ENCODE measurements around the gene ITGA5.

GRCh38 chr12:54352891-54353874 lies 65.9 kb downstream of the ITGA5 start:
- TF ChIP-seq CTCF (IDR thresholded peaks at IDR 0.05), result no peak
- TF ChIP-seq POLR2A (IDR thresholded peaks at IDR 0.05), result no peak
- no peak for TF ChIP-seq POLR2AphosphoS5 (IDR thresholded peaks at IDR 0.05)

Data from transverse colon (tissue), 4 donors.